ENCODE data around the gene ACOXL. TPM values are rescaled to one million over a fixed set of nuclear protein-coding genes. Genes with fewer than 3 reads are reported as not detected.

The ACOXL gene
- total RNA-seq, 4 donors from 2014 or later = not detected

DNA sequence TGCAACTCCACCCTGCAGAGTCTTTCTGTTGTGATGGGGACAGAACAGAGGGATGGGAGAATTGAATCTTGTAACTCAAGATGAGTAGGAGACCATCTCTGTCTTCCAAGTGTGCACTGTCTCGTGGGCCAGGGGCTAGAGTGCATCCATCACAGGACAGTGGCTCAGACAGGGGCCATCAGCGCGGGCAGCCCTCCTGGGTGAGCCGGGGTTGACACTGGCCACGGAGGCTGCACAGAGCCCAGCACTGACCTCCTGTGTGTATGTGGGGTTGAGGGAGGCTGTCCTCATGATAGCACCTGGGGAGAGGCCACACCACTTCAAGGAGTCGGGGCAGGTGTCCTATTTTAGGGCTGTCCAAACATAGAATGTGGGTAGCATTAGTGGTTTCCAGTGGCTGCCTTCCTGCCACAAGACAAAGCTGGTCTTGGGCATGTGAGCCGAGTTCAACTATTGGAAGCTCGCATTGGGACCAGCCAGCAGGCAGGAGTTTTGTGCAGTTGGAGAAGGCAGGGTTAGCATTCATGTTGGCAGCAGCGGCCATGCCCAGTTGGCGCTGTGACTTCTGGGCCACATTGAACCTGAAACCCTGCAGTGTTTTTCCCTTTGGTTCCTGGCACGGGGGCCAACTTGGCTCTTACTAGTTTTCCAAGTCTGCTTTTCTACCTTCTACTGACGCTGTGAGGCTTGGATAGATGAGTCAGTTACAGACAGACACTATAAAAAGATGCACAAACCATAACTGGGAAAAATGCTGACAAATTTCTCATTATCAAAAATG is 45.3 kb downstream of the ACOXL start:
- peaks cover 0 to 11% (median 10%) of the 10 kb centered on the region in 3 donors for H3K4me1 ChIP-seq
- H3K27ac ChIP-seq = no peak overlapping the region
- H3K4me3 ChIP-seq = no peak overlapping the region
- TF ChIP-seq POLR2A (IDR thresholded peaks at IDR 0.05) = no peak
- TF ChIP-seq CTCF (IDR thresholded peaks at IDR 0.05) = no peak
- no peak for DNase-seq
- H3K9me3 ChIP-seq = no peaks in the 10 kb centered on the region
- WGBS, 2 donors = 78 to 83% methylated on average over 6 of the region's 12 CpGs
- peaks cover 0 to 38% (median 0%) of the 10 kb centered on the region in 4 donors for H3K27me3 ChIP-seq
- no peaks in the 10 kb centered on the region for H3K36me3 ChIP-seq
- intact Hi-C loops (cut with DNase I) = no loop called here

DNA sequence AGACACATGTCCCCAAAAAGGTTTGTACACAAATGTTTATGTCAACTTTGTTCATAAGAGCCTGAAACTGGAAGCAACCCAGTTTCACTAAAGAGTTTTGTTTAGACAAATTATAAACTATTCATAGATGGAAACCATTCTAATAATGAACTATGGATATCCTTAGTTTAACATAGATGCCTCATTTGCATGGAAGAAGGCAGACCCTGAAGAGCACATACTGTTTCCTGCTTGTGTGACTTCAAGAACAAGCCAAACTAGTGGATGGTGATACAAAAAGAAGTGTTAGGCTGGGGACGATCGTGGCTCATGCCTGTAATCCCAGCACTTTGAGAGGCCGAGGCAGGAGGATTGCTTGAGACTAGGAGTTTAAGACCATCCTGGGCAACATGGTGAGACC is 48.1 kb downstream of the ACOXL start:
- no peaks in the 10 kb centered on the region for H3K36me3 ChIP-seq
- no peaks in the 10 kb centered on the region for H3K4me1 ChIP-seq
- H3K27me3 ChIP-seq = peaks cover 0 to 37% (median 0%) of the 10 kb centered on the region in 4 donors
- H3K4me3 ChIP-seq = no peak overlapping the region
- intact Hi-C loops (cut with DNase I) = no loop called here
- no peak for TF ChIP-seq CTCF (IDR thresholded peaks at IDR 0.05)
- H3K9me3 ChIP-seq = no peaks in the 10 kb centered on the region
- 77% methylated on average over 3 of the region's 3 CpGs for WGBS, 2 donors
- no peak overlapping the region for H3K27ac ChIP-seq
- DNase-seq = no peak

DNA sequence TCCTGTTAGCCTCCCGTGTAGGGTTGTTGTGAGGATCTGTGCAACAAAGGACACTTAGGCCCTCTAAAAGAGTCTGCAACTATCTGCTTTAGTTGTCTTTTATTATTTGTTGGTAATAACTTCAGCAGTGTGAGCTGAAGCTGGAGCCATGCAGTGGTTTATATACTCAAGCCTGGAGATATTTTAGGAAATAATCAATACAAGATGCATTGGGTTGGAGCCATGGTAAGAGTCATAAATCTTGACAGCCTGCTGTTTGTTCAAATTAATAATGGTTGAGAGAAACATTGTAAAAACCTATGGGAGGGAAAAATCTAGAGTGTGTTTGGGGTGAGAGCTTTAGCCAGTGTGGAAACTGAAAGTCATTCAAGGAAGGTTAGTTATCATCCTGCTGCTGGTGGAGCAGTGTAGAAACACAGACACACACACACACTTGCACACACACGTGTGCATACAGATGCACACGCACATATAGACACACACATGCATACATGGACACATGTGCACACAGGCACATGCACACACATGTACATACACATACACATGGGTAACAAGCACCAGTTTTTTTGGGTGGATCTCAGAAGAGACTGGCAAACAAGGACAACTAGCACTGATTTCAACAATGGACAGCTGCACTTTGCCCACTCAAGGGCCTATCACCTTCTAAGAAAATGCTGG is 51.0 kb downstream of the ACOXL start:
- no peak for TF ChIP-seq CTCF (IDR thresholded peaks at IDR 0.05)
- TF ChIP-seq POLR2A (IDR thresholded peaks at IDR 0.05) = no peak
- DNase-seq = no peak
- H3K36me3 ChIP-seq = no peaks in the 10 kb centered on the region
- no peak overlapping the region for H3K27ac ChIP-seq
- H3K4me1 ChIP-seq = no peaks in the 10 kb centered on the region
- 59 to 70% methylated on average over 3 of the region's 3 CpGs for WGBS, 2 donors
- H3K9me3 ChIP-seq = no peaks in the 10 kb centered on the region
- H3K4me3 ChIP-seq = no peak overlapping the region
- H3K27me3 ChIP-seq = peaks cover 0 to 48% (median 0%) of the 10 kb centered on the region in 4 donors
- intact Hi-C loops (cut with DNase I) = no loop called here

DNA sequence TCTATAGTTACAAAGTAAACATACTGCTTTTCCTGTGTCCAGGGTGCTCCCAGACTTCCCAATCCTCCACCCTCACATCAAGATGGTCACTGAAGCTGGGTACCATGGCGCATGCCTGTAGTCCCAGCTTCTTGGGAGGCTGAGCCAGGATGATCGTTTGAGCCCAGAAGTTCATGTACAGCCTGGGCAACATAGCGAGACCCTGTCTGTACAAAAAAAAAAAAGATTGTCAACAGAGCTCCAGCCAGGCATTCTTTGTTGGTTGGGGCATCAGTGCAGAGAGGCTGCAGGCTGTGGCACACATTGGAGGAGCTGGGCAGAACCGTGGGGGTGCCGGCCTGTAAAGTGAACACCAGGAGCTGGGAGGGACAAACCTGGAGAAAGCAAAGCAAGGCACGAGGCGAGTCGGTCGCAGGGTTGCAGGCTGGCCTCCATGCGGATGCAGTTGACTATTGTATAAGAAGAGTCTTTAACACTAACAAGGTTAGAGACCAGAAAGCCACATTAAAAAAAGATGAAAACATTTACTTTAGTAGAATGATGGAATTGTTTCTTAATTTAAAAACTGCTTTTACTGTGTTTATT is 51.8 kb downstream of the ACOXL start:
- intact Hi-C loops (cut with DNase I) = no loop called here
- Histone ChIP-seq H3K4me3 (no peak overlapping the region), H3K27ac (no peak overlapping the region), H3K4me1 (no peaks in the 10 kb centered on the region), H3K27me3 (peaks cover 0 to 52% (median 0%) of the 10 kb centered on the region in 4 donors), H3K9me3 (no peaks in the 10 kb centered on the region), H3K36me3 (no peaks in the 10 kb centered on the region)
- TF ChIP-seq POLR2A (IDR thresholded peaks at IDR 0.05) (no peak), CTCF (IDR thresholded peaks at IDR 0.05) (no peak)
- WGBS, 2 donors = 78 to 84% methylated on average over 10 of the region's 10 CpGs
- no peak for DNase-seq

DNA sequence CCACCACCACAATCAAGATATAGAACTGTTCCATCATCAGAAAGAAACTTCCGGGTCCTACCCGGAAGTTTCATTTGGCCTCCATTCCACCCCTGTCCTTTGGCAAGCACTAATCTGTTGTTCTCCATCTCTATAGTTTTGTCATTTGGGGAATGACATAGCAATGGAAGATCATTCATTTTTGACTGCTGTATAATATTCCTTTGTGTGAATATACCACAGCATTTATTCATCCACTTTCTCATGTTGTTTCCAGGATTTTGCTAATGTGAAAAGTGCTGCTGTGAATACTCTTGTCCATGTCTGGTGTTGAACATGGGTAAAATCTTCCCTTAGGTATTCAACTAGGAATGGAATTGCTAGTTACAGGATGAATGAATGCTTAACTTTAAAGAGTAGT is 53.1 kb downstream of the ACOXL start:
- 95 to 100% methylated on average over 2 of the region's 2 CpGs for WGBS, 2 donors
- Histone ChIP-seq H3K4me1 (no peaks in the 10 kb centered on the region), H3K27me3 (peaks cover 0 to 65% (median 0%) of the 10 kb centered on the region in 4 donors), H3K27ac (no peak overlapping the region), H3K36me3 (no peaks in the 10 kb centered on the region), H3K4me3 (no peak overlapping the region), H3K9me3 (no peaks in the 10 kb centered on the region)
- TF ChIP-seq CTCF (IDR thresholded peaks at IDR 0.05) = no peak
- TF ChIP-seq POLR2A (IDR thresholded peaks at IDR 0.05) = no peak
- no peak for DNase-seq
- intact Hi-C loops (cut with DNase I) = no loop called here

Data from esophagus squamous epithelium (tissue), 5 donors.